ENCODE data around the gene PPM1H. TPM values are rescaled to one million over a fixed set of nuclear protein-coding genes. Genes with fewer than 3 reads are reported as not detected.

Gene PPM1H
- total and polyA plus RNA-seq, 10 of the 15 experiments (the other 5 are each of a cell fraction or from before 2014, with no cell fraction given): 0.11 to 0.83 (median 0.49) TPM

- Histone ChIP-seq H2AFZ (ENCODE audit: control insufficient read depth, low read depth, low read length) (no peak overlapping the region), H3K79me2 (ENCODE audit: control insufficient read depth, insufficient read depth, low read length) (no peaks in the 10 kb centered on the region), H3K27ac (ENCODE audit: control insufficient read depth, insufficient read depth) (no peak overlapping the region), H4K20me1 (ENCODE audit: control insufficient read depth, insufficient read depth) (no peaks in the 10 kb centered on the region), H3K36me3 (ENCODE audit: control insufficient read depth in 2 of 2, insufficient read depth in 2 of 2, low read length in 1 of 2) (no peaks in the 10 kb centered on the region), H3K4me3 (no peak overlapping the region), H3K9ac (ENCODE audit: control insufficient read depth, insufficient read depth, low read length) (no peak overlapping the region), H3K4me1 (ENCODE audit: control insufficient read depth, insufficient read depth, low read length) (no peaks in the 10 kb centered on the region), H3K27me3 (replicated peaks in 1 of 2; ENCODE audit: control insufficient read depth in 2 of 2, insufficient read depth in 2 of 2, low read length in 1 of 2) (no peaks in the 10 kb centered on the region; a peak in 1 of 4 replicates), H3K4me2 (ENCODE audit: control insufficient read depth, insufficient read depth) (no peak overlapping the region), H3K9me3 (replicated peaks; ENCODE audit: control insufficient read depth, insufficient read depth, low read length) (no peaks in the 10 kb centered on the region)
- TF ChIP-seq RUNX3 (IDR thresholded peaks at IDR 0.05; ENCODE audit: low read length): no peak
- TF ChIP-seq ATF2 (IDR thresholded peaks at IDR 0.05; ENCODE audit: low read length): no peak
- TF ChIP-seq NR2C1 (IDR thresholded peaks at IDR 0.05): no peak
- TF ChIP-seq E2F8 (IDR thresholded peaks at IDR 0.05; ENCODE audit: low read depth, partially characterized antibody): no peak
- no peak for TF ChIP-seq CTCF (IDR thresholded peaks at IDR 0.05 in 2 of 3, conservative IDR thresholded peaks at IDR 0.05 in 1 of 3; ENCODE audit: control insufficient read depth in 2 of 3, extremely low read depth in 1 of 3, insufficient read depth in 1 of 3, low read depth in 3 of 3, low read length in 3 of 3)
- no peak for TF ChIP-seq SPI1 (IDR thresholded peaks at IDR 0.05; ENCODE audit: borderline replicate concordance, insufficient read depth, low read depth, low read length)
- no peak for TF ChIP-seq IRF4 (IDR thresholded peaks at IDR 0.05; ENCODE audit: low read depth, low read length)
- no peak for TF ChIP-seq SMARCA5 (IDR thresholded peaks at IDR 0.05)
- no peak for TF ChIP-seq SIN3A (IDR thresholded peaks at IDR 0.05; ENCODE audit: low read depth, low read length)
- TF ChIP-seq IRF5 (IDR thresholded peaks at IDR 0.05; ENCODE audit: borderline replicate concordance): no peak
- TF ChIP-seq CHD2 (IDR thresholded peaks at IDR 0.05; ENCODE audit: borderline replicate concordance, low read depth, low read length): no peak
- no peak for TF ChIP-seq STAT1 (conservative IDR thresholded peaks at IDR 0.05)
- no peak for TF ChIP-seq EGR1 (IDR thresholded peaks at IDR 0.05; ENCODE audit: borderline replicate concordance in 1 of 2, low read depth in 2 of 2, low read length in 2 of 2)
- no peak for TF ChIP-seq EED (IDR thresholded peaks at IDR 0.05; ENCODE audit: low read depth)
- no peak for TF ChIP-seq ZNF622 (IDR thresholded peaks at IDR 0.05)
- TF ChIP-seq SUPT20H (IDR thresholded peaks at IDR 0.05; ENCODE audit: borderline replicate concordance, control insufficient read depth, low read depth, low read length): no peak
- TF ChIP-seq CHD1 (IDR thresholded peaks at IDR 0.05; ENCODE audit: low read depth, low read length): no peak
- no peak for TF ChIP-seq ASH2L (IDR thresholded peaks at IDR 0.05; ENCODE audit: borderline replicate concordance, low read depth)
- intact Hi-C loops (cut with micrococcal nuclease; ENCODE audit: unreplicated experiment) (no loop called here), in situ Hi-C loops (cut with MboI) (no loop called here)
- ChIA-PET POLR2A (no interaction called here), CTCF (no interaction called here), SMC1A (ENCODE audit: uncharacterized antibody, unreplicated experiment) (interaction anchor here (0.7 kb wide), 1 partner anchor 14 kb away, joined by 4 read pairs; no protein-coding TSS in a partner anchor), RAD21 (ENCODE audit: unreplicated experiment) (no interaction called here)
- WGBS (ENCODE audit: insufficient coverage, insufficient replicate concordance, low lambda C conversion rate, missing lambda C conversion rate): 54% methylated on average over 3 of the region's 3 CpGs
- no peak for DNase-seq (ENCODE audit: low read depth, low spot score)
- ATAC-seq: no peak
- no TSS peak for BruUV-seq (replicated peaks)
- FAIRE-seq: no peak
These were observed 8.9 kb upstream of the PPM1H start for GRCh38 chr12:62943779-62944395.

Data from GM12878 (cell line).